A549 (cell line): ENCODE data around the gene SACM1L. TPM values are rescaled to one million over a fixed set of nuclear protein-coding genes. Genes with fewer than 3 reads are reported as not detected.

Experiments used
- ATAC-seq, 2 experiments: fragments of 200-7000 bp in 1 of 2; fragments of >200 bp in 1 of 2; cut with Nextera tagmentation in 1 of 2; cut with Tn5 transposase in 1 of 2; 3 replicates each; pipeline versions ENCODE4 v1.8.0 to v1.9.1; 2018 to 2020; ENCODE audit warnings: mild to moderate bottlenecking in 1 of 2, moderate library complexity in 1 of 2
- CTCF ChIA-PET: fragments of 300-600 bp; sonication (Branson Sonifier 250); formaldehyde crosslinking; extraction: SDS; loops from one replicate; lab custom pipeline; 2021; ENCODE audit warnings: antibody characterized with exemption, inconsistent platforms; lab: Yijun Ruan, JAX
- POLR2A ChIA-PET: fragments of 350-600 bp; formaldehyde crosslinking; extraction: SDS; loops from one replicate; lab custom pipeline; 2021; ENCODE audit warnings: antibody characterized with exemption, inconsistent platforms; lab: Yijun Ruan, JAX
- DNase-seq, 2 experiments: peaks; one replicate each; pipeline versions ENCODE4 v3.0.0 to v3.0.0-alpha.2; 2011 to 2016; ENCODE audit warnings: low read depth in 1 of 2, low spot score in 1 of 2
- FAIRE-seq: peaks from 2 replicates; lab custom pipeline; 2011; peaks lifted over from hg19 to GRCh38; lab: Jason Lieb, UNC
- H3K27ac ChIP-seq, 2 experiments: fragments of >200 bp; sonication (Bioruptor Twin); formaldehyde crosslinking; 3 replicates each; pipeline ENCODE4 v1.5.1; 2016 to 2017
- H3K4me1 ChIP-seq: fragments of >200 bp; sonication (Bioruptor Twin); formaldehyde crosslinking; 3 replicates; pipeline ENCODE4 v1.6.1; 2016
- H3K4me2 ChIP-seq: fragments of >200 bp; sonication (Bioruptor Twin); formaldehyde crosslinking; 3 replicates; pipeline ENCODE4 v1.6.1; 2016
- H3K4me3 ChIP-seq: fragments of >200 bp; sonication (Bioruptor Twin); formaldehyde crosslinking; 3 replicates; pipeline ENCODE4 v1.5.1; 2016
- H3K9me3 ChIP-seq: fragments of >200 bp; sonication (Bioruptor Twin); formaldehyde crosslinking; 3 replicates; pipeline ENCODE4 v1.6.1; 2016
- CBX8 ChIP-seq: fragments of 200-600 bp; sonication (generic); IDR thresholded peaks from 2 replicates; pipeline ENCODE4 v1.6.1; 2016
- CHD4 ChIP-seq: fragments of 200-600 bp; sonication (generic); IDR thresholded peaks from 2 replicates; pipeline ENCODE4 v1.6.1; 2016; ENCODE audit warnings: antibody characterized with exemption, mild to moderate bottlenecking, borderline replicate concordance
- FOSB ChIP-seq: fragments of 250-450 bp; sonication (Bioruptor Pico); IDR thresholded peaks from 2 replicates; pipeline ENCODE4 v1.5.0; 2020; ENCODE audit warnings: mild to moderate bottlenecking, moderate library complexity
- FOSL2 ChIP-seq, 2 experiments: fragments of 450-650 bp in 1 of 2; fragments of >200 bp in 1 of 2; sonication (Bioruptor Twin) in 1 of 2; formaldehyde crosslinking; IDR thresholded peaks; 2 replicates each; pipeline versions ENCODE4 v1.5.0 to v1.6.1; 2016 to 2020; ENCODE audit warnings: mild to moderate bottlenecking in 1 of 2, moderate library complexity in 1 of 2
- FOXS1 ChIP-seq: fragments of 250-450 bp; sonication (Bioruptor Pico); IDR thresholded peaks from 2 replicates; pipeline ENCODE4 v1.5.0; 2020; ENCODE audit warnings: mild to moderate bottlenecking, moderate library complexity
- GATA3 ChIP-seq: IDR thresholded peaks from 2 replicates; pipeline ENCODE4 v1.6.1; 2012; ENCODE audit warnings: borderline replicate concordance
- HDAC2 ChIP-seq: fragments of 200-600 bp; sonication (generic); IDR thresholded peaks from 2 replicates; pipeline ENCODE4 v1.6.1; 2016
- HEYL ChIP-seq: fragments of 250-450 bp; sonication (Bioruptor Pico); IDR thresholded peaks from 2 replicates; pipeline ENCODE4 v1.8.0; 2021; ENCODE audit warnings: mild to moderate bottlenecking, moderate library complexity
- HOXA7 ChIP-seq: fragments of 250-450 bp; sonication (Bioruptor Pico); IDR thresholded peaks from 2 replicates; pipeline ENCODE4 v1.5.0; 2020; ENCODE audit warnings: mild to moderate bottlenecking, moderate library complexity
- JUN ChIP-seq, 2 experiments: fragments of >200 bp; sonication (Bioruptor Twin); formaldehyde crosslinking; IDR thresholded peaks; 2 replicates in 1 of 2; 3 replicates in 1 of 2; pipeline ENCODE4 v1.6.1; 2016 to 2017
- JUNB ChIP-seq: fragments of >200 bp; sonication (Bioruptor Twin); formaldehyde crosslinking; IDR thresholded peaks from 2 replicates; pipeline ENCODE4 v1.6.1; 2016
- KDM5A ChIP-seq: fragments of 200-600 bp; sonication (generic); IDR thresholded peaks from 2 replicates; pipeline ENCODE4 v1.6.1; 2016; ENCODE audit warnings: antibody characterized with exemption, mild to moderate bottlenecking
- MAFK ChIP-seq: fragments of 450-650 bp; IDR thresholded peaks from 2 replicates; pipeline ENCODE4 v1.6.1; 2014; ENCODE audit not compliant: partially characterized antibody
- NFE2L2 ChIP-seq: fragments of 150-350 bp; conservative IDR thresholded peaks from 2 replicates; pipeline ENCODE4 v1.6.1; 2014; ENCODE audit warnings: low read length
- PBX3 ChIP-seq: IDR thresholded peaks from 2 replicates; pipeline ENCODE4 v1.6.1; 2012
- PHF8 ChIP-seq: fragments of 200-600 bp; sonication (generic); IDR thresholded peaks from 2 replicates; pipeline ENCODE4 v1.6.1; 2016; ENCODE audit warnings: low read depth, mild to moderate bottlenecking, antibody characterized with exemption, moderate library complexity, borderline replicate concordance
- POLR2AphosphoS2 ChIP-seq: conservative IDR thresholded peaks from 2 replicates; pipeline ENCODE4 v1.6.1; 2012; ENCODE audit warnings: low read length, improper control_type of control experiment, inconsistent platforms
- RARB ChIP-seq: fragments of 250-450 bp; sonication (Bioruptor Pico); IDR thresholded peaks from 2 replicates; pipeline ENCODE4 v1.8.0; 2021; ENCODE audit warnings: mild to moderate bottlenecking, moderate library complexity
- REST ChIP-seq: fragments of 200-600 bp; sonication (generic); IDR thresholded peaks from 2 replicates; pipeline ENCODE4 v1.6.1; 2016; ENCODE audit warnings: antibody characterized with exemption, mild to moderate bottlenecking, moderate library complexity
- RFX5 ChIP-seq: fragments of 450-650 bp; IDR thresholded peaks from 2 replicates; pipeline ENCODE4 v1.7.1; 2014; ENCODE audit warnings: antibody characterized with exemption, mild to moderate bottlenecking, moderate library complexity
- RNF2 ChIP-seq: fragments of 200-600 bp; sonication (generic); IDR thresholded peaks from 2 replicates; pipeline ENCODE4 v1.6.1; 2016; ENCODE audit warnings: low read depth, mild to moderate bottlenecking, antibody characterized with exemption, moderate library complexity, borderline replicate concordance
- TFCP2L1 ChIP-seq: fragments of 250-450 bp; sonication (Bioruptor Pico); IDR thresholded peaks from 2 replicates; pipeline ENCODE4 v1.5.0; 2021; ENCODE audit warnings: mild to moderate bottlenecking
- WGBS: methylation state at CpG from one replicate; pipeline ENCODE4 v1.1.6; 2017; ENCODE audit errors: missing lambda C conversion rate; 5-methylcytosine and 5-hydroxymethylcytosine counted together
- polyA plus RNA-seq, 4 experiments: library from polyadenylated mRNA; depleted of rRNA in 3 of 4; stranded (reverse); fragments of >200 nt; fragmentation: RNase III in 1 of 4; extraction: RNeasy Plus Mini Kit Qiagen cat#74134 plus additional on column Dnase treatment in 1 of 4; gene quantifications; 2 replicates in 3 of 4; 3 replicates in 1 of 4; pipeline ENCODE4 v1.2.3, GENCODE V29; 2011 to 2017
- TF ChIP-seq, protein P1 (sequence below): fragments of >200 bp; sonication (Bioruptor Twin); formaldehyde crosslinking; IDR thresholded peaks from 2 replicates; pipeline ENCODE4 v1.6.1; 2016

SACM1L gene
- polyA plus RNA-seq, 2 of the 4 experiments (the other 2 are of a cell fraction): 21.1 to 27.8 TPM

GRCh38 chr3:45776301-45776595, 87.1 kb downstream of the SACM1L start:
- ChIA-PET POLR2A (no interaction called here), CTCF (interaction anchor here (3.2 kb wide), 1 partner anchor 15 kb away, joined by 9 read pairs; no protein-coding TSS in a partner anchor)
- ATAC-seq: no peak
- H3K27ac ChIP-seq: no peak overlapping the region
- no peaks in the 10 kb centered on the region for H3K4me1 ChIP-seq
- WGBS: 53% methylated on average over 3 of the region's 3 CpGs
- no peak overlapping the region for H3K4me2 ChIP-seq
- no peaks in the 10 kb centered on the region for H3K9me3 ChIP-seq
- DNase-seq: no peak
- no peak for FAIRE-seq
- no peak overlapping the region for H3K4me3 ChIP-seq
- no peak for TF ChIP-seq POLR2AphosphoS2
- no peak for TF ChIP-seq JUNB
- TF ChIP-seq REST: no peak
- TF ChIP-seq NFE2L2: no peak
- no peak for TF ChIP-seq GATA3
- TF ChIP-seq MAFK: no peak
- TF ChIP-seq HDAC2: no peak

GRCh38 chr3:45776611-45777010, 87.4 kb downstream of the SACM1L start:
- H3K9me3 ChIP-seq: no peaks in the 10 kb centered on the region
- 64% methylated on average over 7 of the region's 8 CpGs for WGBS
- H3K27ac ChIP-seq: no peak overlapping the region
- no peak for FAIRE-seq
- no peaks in the 10 kb centered on the region for H3K4me1 ChIP-seq
- no peak overlapping the region for H3K4me2 ChIP-seq
- ChIA-PET POLR2A (no interaction called here), CTCF (interaction anchor here (1.2 to 3.2 kb wide), 2 partner anchors 11 to 16 kb away, joined by 3 to 9 read pairs; no protein-coding TSS in a partner anchor)
- DNase-seq: no peak
- no peak for ATAC-seq
- TF ChIP-seq PHF8 (no peak), POLR2AphosphoS2 (no peak), FOXS1 (CRISPR knock-in tag) (no peak), CBX8 (no peak)
- TF ChIP-seq, protein P1, sequence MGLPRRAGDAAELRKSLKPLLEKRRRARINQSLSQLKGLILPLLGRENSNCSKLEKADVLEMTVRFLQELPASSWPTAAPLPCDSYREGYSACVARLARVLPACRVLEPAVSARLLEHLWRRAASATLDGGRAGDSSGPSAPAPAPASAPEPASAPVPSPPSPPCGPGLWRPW: no peak
- H3K4me3 ChIP-seq: no peak overlapping the region

DNA sequence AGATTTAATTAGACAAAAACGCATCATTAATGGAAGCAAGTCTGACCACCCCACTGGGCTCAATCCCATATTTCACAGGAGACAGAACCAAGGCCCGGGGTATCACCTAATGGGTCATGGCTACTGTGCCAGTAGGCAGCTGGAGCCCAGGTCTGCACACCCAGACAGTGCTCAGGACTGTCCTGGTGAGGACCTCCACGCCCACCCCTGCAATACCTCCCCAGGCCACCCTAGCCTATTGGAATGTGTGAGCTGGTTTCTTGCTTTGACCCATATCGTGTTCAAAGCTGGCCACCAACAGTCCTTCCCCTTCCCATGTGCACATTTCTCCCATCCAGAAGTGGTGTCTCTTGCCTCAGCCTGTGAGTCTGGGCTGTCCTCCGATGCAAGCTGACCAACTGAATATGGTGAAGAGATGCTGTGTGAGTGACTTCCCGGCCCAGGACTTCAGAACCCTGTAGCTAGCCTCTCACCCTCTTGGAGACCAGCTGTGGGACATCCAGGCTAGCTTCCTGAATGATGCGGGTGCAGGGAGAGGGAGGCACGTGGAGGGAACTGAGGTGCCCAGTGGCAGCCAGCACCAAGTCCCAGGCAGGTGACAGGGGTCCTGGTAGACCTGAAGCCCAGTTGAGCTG, 88.0 kb downstream of the SACM1L start:
- WGBS: 38% methylated on average over 8 of the region's 8 CpGs
- Histone ChIP-seq H3K27ac (no peak overlapping the region), H3K4me2 (no peak overlapping the region), H3K4me3 (no peak overlapping the region), H3K4me1 (no peaks in the 10 kb centered on the region), H3K9me3 (no peaks in the 10 kb centered on the region)
- CTCF ChIA-PET: interaction anchor here (1.2 to 3.2 kb wide), 2 partner anchors 12 to 16 kb away, joined by 3 to 9 read pairs; no protein-coding TSS in a partner anchor
- ATAC-seq (no peak), FAIRE-seq (no peak), DNase-seq (no peak)
- POLR2A ChIA-PET: no interaction called here
- TF ChIP-seq JUN (IDR thresholded peaks at IDR 0.05) (no peak), RFX5 (no peak), RARB (CRISPR knock-in tag) (no peak), FOSB (no peak), KDM5A (no peak), CBX8 (no peak), RNF2 (no peak), HOXA7 (no peak), CHD4 (no peak), REST (no peak), TFCP2L1 (CRISPR knock-in tag) (no peak), NFE2L2 (no peak), HEYL (CRISPR knock-in tag) (no peak), FOSL2 (IDR thresholded peaks at IDR 0.05) (no peak), FOSL2 (CRISPR knock-in tag; IDR thresholded peaks at IDR 0.05) (no peak), PBX3 (no peak), FOXS1 (CRISPR knock-in tag) (no peak)
